Dermis blood vessel endothelial cell (primary cell): ENCODE measurements around the gene CABLES2. TPM values are rescaled to one million over a fixed set of nuclear protein-coding genes. Genes with fewer than 3 reads are reported as not detected.
"Not testable (repeated sequence)": the region's sequence is repeated elsewhere in the genome, so short reads cannot be mapped to it uniquely, and the experiment has no call there.

Experiments used
- DNase-seq: peaks from one replicate; pipeline ENCODE4 v3.0.0; 2010
- total RNA-seq: library from RNA; depleted of rRNA; stranded (reverse); fragments of >200 nt; gene quantifications from 2 replicates; pipeline ENCODE4 v1.2.3, GENCODE V29; 2014

CABLES2 gene
- total RNA-seq, 1 donor from 2014 or later, result 0.85 TPM

GRCh38 chr20:62388839-62389600 lies 18.1 kb downstream of the CABLES2 start:
- DNase-seq, result no peak

GRCh38 chr20:62387933-62388635 lies 19.0 kb downstream of the CABLES2 start:
- no peak for DNase-seq

GRCh38 chr20:62387219-62387913 lies 19.7 kb downstream of the CABLES2 start:
- peak; percentile 14 for DNase-seq

GRCh38 chr20:62386383-62387218 lies 20.5 kb downstream of the CABLES2 start, which contains the start of gene RPS21:
Gene RPS21 (plus strand): TSS chr20:62387103. CDS start chr20:62387339, 236 bp downstream.
- DNase-seq, result peak; percentile 96

- peak; percentile 89 for DNase-seq
These were observed 24.5 kb downstream of the CABLES2 start for GRCh38 chr20:62382306-62383198.

GRCh38 chr20:62381842-62382241 lies 25.2 kb downstream of the CABLES2 start:
- DNase-seq, result no peak

- DNase-seq, result peak; percentile 76
These were observed 25.8 kb downstream of the CABLES2 start for GRCh38 chr20:62381202-62381797.

GRCh38 chr20:62378215-62378614 lies 28.9 kb downstream of the CABLES2 start:
- DNase-seq, result no peak

- DNase-seq, result no peak
These were observed 29.4 kb downstream of the CABLES2 start for GRCh38 chr20:62377615-62378178.

- no peak for DNase-seq
These were observed 30.0 kb downstream of the CABLES2 start for GRCh38 chr20:62377064-62377461.

GRCh38 chr20:62376112-62377063 lies 30.7 kb downstream of the CABLES2 start:
- DNase-seq, result no peak

- no peak for DNase-seq
These were observed 32.5 kb downstream of the CABLES2 start for GRCh38 chr20:62374331-62375152.

GRCh38 chr20:62373631-62374179 lies 33.4 kb downstream of the CABLES2 start:
- not testable (repeated sequence) for DNase-seq

- DNase-seq, result no peak
These were observed 34.8 kb downstream of the CABLES2 start for GRCh38 chr20:62372042-62372993.

- DNase-seq, result no peak
These were observed 35.5 kb downstream of the CABLES2 start for GRCh38 chr20:62371588-62372041.

GRCh38 chr20:62370807-62371587 lies 36.1 kb downstream of the CABLES2 start:
- DNase-seq, result no peak
